GM21619 (cell line): ENCODE measurements around the gene TCN1.
A peak's percentile ranks its signal among the peaks of the same experiment; 100 is the strongest.

Experiments used
- ATAC-seq: cut with Tn5 transposase; IDR thresholded peaks from one replicate; pipeline ENCODE4 v1.9.1; 2021; ENCODE audit not compliant: unreplicated experiment

The TCN1 gene

GRCh38 chr11:59810189-59810910, 55.9 kb downstream of the TCN1 start, which contains the start of gene MRPL16:
Gene MRPL16 (minus strand): TSS chr11:59810778. CDS start chr11:59810658, 120 bp downstream.
- ATAC-seq: peak; percentile 96

GRCh38 chr11:59807047-59807610, 59.2 kb downstream of the TCN1 start:
- ATAC-seq: no peak

GRCh38 chr11:59804061-59804460, 62.2 kb downstream of the TCN1 start:
- no peak for ATAC-seq
